D341Med (cell line): Measurements from ENCODE around the gene HSPG2.
A peak's percentile ranks its signal among the peaks of the same experiment; 100 is the strongest.
"Not testable (repeated sequence)": the region's sequence is repeated elsewhere in the genome, so short reads cannot be mapped to it uniquely, and the experiment has no call there.

ENCODE experiments used
- DNase-seq: peaks from one replicate; pipeline ENCODE4 v3.0.0; 2012; ENCODE audit warnings: low spot score

Gene HSPG2

DNA sequence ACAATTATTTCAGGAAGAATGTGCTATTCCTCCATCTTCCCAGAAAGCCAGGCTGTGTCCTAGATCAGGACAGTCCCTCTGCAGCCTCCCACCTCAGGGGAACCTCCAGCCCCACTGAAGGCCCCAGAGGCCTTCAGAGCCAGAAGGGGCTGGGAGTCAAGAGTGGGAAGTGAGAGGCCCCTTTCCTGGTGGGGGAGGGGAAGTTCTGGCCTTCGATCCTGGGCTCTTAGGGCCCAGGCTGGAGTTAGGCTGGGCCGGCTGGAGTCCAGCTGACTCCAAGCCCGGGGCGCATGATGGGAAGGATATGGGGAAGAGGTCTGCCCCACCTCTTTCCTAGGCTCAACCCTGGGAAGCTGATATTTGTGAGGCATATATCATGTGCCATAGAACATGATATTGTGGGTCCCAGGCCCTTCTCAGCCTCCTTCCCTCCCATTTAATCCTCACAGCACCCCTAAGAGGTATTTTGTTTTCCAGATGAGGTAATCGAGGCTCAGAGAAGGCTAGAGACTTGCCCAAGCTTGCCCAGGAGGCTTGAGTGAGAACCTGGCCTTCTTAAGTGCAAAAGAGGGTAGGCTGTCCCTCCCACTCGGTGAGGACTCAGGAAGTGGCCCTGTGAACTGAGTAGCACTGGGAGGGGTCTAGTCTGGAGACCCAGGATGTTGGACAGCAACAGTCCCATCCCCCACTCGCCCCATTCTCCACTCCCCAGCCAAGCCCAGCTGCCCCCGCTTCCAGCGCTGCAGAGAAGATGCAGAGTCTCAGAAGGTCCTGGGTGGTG lies 18.6 kb upstream of the HSPG2 start:
- no peak for DNase-seq

DNA sequence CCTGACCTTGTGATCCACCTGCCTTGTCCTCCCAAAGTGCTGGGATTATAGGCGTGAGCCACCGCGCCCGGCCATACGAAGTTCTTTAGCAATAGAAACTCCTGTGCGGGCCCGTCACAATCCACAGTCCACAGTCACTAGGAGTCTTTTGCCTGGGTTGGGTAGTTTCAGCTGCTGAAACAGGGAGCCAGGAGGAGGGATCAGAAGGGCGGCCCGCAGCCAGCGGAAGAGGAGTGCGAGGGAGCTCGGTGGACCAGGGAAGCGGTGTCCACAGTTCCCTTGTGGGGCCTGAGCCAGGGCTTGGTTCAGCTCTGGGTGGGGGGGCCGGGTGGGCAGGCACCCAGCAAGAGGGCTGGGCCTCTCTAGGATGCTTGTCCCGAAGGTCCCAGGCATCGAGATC lies 17.9 kb upstream of the HSPG2 start:
- DNase-seq = no peak

DNA sequence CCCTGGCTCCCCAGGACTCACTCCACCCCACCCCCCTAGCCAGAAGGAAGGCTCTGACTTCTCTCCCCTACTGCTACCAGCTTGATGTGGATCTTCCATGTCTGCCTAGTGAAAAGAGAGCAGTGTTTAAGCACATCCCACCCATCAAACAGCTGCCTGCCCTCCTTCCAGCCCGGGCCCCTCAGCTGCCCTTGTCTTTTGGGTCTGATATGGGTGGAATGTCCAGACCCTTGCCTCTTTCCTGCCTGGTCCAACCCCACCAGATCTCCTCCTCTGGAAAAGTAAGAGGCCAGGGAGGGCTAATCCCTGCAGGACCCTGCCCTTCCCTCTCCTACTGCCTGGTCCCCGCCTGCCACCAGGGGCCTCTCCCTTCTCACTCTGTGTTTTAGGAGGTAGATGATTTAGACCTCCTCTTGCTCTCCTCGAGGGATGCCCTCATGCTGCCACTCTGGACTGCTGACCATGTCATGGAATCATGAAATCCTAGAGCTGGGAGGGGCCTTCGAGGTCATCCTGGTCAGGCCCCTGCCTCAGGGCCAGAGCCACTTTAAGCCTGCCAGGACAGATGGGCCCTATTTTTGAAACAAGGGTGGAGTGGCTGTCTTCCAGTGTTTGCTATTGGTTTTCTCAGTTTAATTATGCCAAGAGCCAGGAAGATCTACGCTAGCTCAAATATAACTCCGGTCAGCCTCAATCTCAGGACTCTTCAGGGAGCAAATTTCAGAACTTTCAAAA lies 15.8 kb upstream of the HSPG2 start:
- DNase-seq = no peak

DNA sequence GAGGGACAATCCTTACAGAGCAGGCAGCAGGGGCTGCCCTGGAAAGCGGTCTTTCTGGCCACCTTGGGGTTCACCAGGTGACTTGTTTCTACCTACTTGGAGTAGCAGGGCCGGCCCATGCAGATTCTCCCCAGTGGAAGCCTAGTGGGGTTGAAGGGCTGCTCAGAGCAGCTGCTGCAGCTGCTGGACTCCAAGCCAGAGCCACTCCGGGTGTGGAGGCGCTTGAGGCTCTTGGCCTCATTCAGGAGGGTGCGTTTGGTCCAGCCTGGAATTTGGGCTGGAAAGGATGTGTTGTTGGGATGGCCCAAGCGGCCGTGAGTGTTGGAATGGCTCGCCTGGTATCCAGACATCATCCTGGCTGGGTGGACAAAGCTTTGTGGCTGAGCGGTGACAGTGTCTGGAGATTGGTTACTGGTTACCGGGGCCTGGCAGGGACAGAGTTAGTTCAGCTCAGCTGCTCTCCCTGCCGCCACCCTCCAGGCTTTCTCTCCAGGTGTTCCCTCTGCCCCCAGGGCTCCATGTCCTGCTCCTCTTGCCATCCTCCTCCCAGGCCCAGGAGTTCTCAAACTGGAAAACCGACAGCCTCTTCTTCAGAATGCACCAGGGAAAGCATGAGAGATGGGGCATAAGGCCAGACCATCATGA lies 14.2 kb upstream of the HSPG2 start:
- no peak for DNase-seq

DNA sequence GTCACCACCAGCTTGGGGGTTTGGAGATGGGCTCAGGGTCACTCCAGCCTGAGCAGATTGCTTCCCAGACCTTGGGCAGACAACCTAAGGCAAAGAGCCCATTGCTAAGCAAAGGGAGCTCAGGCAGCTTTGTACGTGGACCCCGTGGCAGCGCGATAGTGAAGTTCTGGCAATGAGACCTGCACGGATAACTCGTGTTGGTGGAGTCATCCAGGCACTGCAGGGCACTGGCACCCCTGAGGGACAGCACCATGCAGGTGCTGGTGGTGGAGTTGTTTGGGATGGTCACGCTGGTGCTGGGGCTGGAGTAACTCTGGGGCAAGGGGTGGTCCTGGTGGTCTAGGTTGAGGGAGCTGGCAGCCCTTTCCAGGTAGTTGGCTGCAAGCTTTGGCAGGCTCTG lies 13.6 kb upstream of the HSPG2 start:
- DNase-seq = no peak

GRCh38 chr1:21946836-21947587 lies 9.9 kb upstream of the HSPG2 start:
- DNase-seq = no peak

GRCh38 chr1:21944733-21945073 lies 7.6 kb upstream of the HSPG2 start:
- no peak for DNase-seq

GRCh38 chr1:21942959-21943640 lies 6.0 kb upstream of the HSPG2 start:
- not testable (repeated sequence) for DNase-seq

- DNase-seq = no peak
Observed at GRCh38 chr1:21942464-21942863, 5.4 kb upstream of the HSPG2 start.

DNA sequence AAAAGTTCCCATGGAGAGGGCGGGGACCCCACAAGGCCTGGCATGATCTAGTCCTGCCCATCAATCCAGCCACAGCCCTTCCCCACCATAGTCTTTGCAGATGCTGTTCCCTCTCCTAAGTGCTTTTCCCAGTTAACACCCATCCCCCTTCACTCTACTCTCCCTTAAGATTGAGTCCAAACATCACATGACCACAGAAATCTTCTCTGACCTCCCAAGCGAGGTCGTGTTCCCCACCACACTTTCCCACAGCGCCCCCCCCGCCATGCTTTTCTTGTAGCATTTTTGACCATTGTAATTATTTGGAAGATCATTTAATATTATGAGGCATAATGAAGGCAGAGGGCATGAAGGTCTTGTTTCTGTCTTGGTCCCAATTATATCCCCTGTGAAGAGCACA lies 4.3 kb upstream of the HSPG2 start:
- DNase-seq = no peak

DNA sequence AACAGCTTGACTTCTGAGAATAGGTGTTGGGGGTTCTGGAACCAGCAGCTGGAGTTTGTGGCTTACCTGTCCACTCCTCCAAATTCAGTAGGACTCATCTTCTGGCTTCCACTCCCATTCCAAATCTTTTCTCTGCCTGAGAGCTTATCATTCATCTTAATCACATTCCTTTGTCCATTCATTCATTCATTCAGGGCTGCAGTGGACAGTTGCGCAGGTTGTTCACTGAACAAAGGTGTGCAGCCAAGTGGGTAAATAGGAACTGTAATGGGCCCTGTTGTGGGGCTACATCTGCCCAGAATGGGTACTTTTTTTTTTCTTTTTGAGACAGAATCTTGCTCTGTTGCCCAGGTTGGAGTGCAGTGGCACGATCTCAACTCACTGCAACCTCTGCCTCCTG lies 3.4 kb upstream of the HSPG2 start:
- no peak for DNase-seq

GRCh38 chr1:21939650-21940374 lies 2.7 kb upstream of the HSPG2 start:
- no peak for DNase-seq

GRCh38 chr1:21938732-21939538 lies 1.8 kb upstream of the HSPG2 start:
- no peak for DNase-seq

DNA sequence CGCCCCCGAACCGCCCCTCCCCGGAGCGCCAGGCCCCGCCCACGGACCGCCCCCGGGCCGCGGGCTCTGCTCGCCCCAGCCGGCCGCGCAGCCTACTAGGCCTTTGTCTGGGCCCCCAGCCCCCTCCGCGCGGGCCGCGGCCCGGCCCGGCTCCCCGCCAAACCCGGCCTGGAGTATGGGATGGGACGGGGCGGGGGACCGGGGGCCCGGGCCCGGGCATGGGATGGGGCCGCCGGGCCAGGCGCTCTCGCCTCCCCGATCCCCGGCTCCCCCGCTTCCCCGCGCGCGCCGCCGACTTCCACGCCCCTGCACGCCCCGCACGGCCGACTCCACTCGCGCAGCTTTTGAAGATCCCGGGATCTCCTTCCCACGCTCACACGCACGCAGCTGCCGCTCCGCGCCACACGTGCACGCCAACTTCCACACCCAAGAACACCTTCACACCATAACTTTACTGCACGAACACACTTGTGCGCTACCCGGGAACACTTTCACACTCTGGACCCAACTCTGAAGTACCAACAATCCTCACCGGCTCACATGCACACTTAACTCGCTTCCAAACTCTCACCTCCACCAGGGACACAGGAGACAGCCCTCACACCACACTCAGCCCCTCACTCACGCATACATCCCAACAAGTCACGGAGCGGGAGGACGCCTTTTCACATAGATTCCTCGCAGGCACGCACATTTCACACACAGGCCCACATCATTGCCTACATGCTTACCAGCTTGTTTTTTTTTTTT lies 437 bp upstream of the HSPG2 start:
- peak; percentile 97 for DNase-seq

DNA sequence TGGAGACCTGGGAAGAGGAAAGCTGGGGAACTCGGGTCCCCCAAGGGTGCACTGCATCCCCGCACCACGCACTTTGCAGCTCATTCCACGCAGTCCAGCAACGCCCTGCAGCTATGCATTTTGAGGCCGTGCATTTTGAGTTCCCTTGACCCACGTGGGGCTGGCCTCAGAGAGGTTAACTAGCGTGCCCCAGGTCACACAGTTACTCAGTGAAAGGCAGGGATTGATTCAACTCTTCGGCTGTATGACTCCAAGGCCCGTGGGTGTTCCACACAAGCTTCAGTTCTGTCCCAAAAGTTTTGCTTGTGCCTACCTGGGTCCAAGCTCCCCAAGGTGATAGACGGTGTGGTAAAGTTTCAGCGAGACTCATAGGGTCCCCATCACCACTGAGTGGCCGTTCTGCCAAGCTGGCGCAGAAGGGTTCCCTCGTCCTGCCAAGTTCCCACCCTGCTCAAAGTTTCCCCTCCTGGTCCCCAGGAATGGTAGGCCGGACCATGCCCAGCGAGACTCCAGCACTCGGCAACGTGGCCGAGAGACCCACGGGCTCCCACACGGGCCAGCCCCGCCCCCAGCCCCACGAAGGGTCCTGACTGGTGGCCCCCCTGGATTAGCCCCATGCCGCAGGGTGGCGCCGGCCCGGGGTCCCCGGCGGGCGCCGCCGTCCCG lies 611 bp downstream of the HSPG2 start:
- DNase-seq = no peak

- DNase-seq = no peak
Observed at GRCh38 chr1:21935891-21936365, 1.2 kb downstream of the HSPG2 start.

GRCh38 chr1:21935393-21935804 lies 1.7 kb downstream of the HSPG2 start:
- DNase-seq = no peak

- no peak for DNase-seq
Observed at GRCh38 chr1:21933397-21934248, 3.5 kb downstream of the HSPG2 start.
